Stimulated activated CD8-positive, alpha-beta memory T cell treated with anti-CD3 and anti-CD28 coated beads, Interleukin-4, amount 100 ng/mL, for 24 hours (primary cell): ENCODE data around the gene UCMA.

ENCODE experiments used
- DNase-seq: peaks from one replicate; pipeline ENCODE4 v3.0.0-alpha.2; 2020; ENCODE audit warnings: low read depth

Gene UCMA

DNA sequence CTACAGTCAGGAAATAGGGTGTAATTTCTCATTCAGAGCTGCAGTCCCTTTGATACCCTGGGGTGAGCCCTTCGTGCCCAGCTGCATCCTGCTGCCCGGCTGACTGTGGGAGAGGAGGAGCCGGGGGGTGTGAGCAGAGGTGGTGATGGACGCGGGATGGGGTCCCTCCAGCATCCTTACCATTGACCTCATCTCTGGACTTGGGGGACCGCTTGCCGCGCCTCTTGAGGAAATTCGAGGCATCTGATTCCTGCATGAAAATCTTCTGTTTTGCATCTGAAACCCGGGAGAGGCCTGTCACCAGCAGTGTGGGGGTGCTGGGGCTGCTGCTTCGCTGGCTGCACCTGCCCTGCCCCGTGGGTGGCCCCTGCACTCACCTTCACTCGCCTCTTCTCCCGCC, 816 bp downstream of the UCMA start:
- DNase-seq: no peak

- no peak for DNase-seq
Measured at GRCh38 chr10:13231808-13232207, 2.4 kb downstream of the UCMA start.

- no peak for DNase-seq
Measured at GRCh38 chr10:13231190-13231589, 3.0 kb downstream of the UCMA start.

DNA sequence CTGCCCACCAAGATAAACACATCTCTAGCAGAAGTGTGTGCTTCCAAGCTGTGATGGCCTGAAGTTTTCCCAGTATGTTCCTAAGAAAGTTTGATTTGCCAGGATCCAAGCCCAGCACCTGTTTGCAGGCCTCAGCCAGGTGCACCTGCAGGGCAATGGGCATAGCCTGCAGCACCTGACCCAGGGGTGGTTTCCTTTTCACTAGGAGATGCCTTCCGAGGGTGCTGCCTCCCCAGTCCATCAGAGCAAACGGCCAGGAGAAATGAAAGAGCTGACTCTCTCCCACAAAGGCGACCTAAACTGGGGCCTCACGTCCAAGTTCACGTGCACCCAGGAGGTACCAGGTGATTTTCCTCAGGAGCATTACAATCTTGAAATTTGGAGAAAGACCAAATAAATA, 7.1 kb downstream of the UCMA start:
- no peak for DNase-seq

- no peak for DNase-seq
Measured at GRCh38 chr10:13225601-13226000, 8.6 kb downstream of the UCMA start.

DNA sequence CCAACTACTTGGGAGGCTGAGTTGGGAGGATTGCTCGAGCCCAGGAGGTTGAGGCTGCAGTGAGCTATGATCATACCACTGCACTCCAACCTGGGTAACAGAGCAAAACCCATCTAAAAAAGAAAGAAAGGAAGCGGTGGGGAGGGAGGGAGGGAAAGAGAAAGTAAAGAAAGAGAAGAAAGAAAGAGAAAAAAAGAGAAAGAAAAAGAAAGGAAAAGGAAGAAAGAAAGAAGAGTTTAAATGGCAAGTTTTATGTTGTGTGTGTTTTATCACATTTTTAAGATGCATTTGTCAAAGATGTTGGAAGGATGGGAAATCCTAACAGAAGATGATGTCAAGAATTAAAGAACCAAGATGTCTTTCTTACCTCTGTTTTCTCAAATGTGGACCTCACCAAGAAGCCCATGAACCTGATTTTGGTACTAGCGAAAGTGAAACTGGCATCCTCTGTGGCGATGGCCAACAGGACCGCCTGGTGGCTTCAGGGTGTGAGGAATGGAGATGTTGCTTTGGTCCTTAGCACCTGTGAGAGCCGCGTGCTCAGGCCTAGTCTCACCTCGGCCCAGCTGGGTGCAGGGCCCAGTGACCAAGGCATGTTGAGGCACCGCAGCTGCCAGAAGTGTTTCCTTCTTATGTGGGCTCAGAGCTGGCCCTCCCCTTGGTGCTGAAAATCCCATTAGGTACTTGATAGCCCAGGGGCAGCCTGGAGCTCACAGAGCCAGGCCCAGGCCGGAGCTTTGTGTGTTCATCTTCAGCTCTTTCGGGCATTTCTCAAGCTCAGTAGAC, 9.8 kb downstream of the UCMA start:
- DNase-seq: no peak

GRCh38 chr10:13223241-13223640, 10.9 kb downstream of the UCMA start:
- no peak for DNase-seq

DNA sequence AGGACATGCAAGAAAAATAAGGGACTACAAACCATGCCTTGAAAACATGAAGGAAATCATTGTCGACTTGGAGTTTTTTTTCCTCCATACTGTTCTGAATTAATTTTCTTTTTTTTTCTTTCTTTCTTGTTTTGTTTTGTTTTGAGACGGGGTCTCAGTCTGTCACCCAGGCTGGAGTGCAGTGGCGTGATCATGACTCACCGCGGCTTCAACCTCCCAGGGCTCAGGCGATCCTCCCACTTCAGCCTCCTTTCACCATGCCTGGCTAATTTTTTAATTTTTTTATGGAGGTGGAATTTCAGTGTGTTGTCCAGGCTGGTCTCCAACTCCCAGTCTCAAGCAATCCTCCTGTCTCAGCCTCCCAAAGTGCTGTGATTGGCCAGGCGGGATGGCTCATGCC, 11.6 kb downstream of the UCMA start:
- no peak for DNase-seq

GRCh38 chr10:13222151-13222550, 12.0 kb downstream of the UCMA start:
- DNase-seq: no peak

GRCh38 chr10:13221572-13221971, 12.6 kb downstream of the UCMA start:
- no peak for DNase-seq

GRCh38 chr10:13219685-13220670, 14.2 kb downstream of the UCMA start:
- DNase-seq: no peak

GRCh38 chr10:13218878-13219277, 15.3 kb downstream of the UCMA start:
- DNase-seq: no peak

DNA sequence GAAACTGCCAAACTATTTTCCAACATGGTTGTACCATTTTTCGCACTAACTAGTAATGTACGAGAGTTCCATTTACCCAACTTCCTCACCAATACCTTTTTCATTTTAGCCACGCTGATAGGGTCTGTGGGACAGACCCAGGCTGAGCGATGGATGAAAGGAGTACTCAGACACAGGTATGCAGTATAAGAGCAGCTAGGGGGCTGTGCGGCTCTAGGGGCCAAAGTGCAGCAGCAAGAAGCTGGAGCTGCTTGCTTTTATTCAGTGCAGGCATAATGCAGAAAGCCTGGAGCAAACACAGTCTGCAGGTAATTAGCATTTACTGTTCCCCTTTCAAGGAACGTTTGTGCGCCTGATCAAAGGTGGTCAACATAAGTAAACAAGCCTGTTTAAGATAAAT, 21.0 kb downstream of the UCMA start:
- DNase-seq: no peak

GRCh38 chr10:13206546-13207443, 27.4 kb downstream of the UCMA start:
- no peak for DNase-seq

GRCh38 chr10:13206091-13206490, 28.1 kb downstream of the UCMA start:
- DNase-seq: no peak

- no peak for DNase-seq
Measured at GRCh38 chr10:13201132-13201531, 33.0 kb downstream of the UCMA start.

- no peak for DNase-seq
Measured at GRCh38 chr10:13195016-13195415, 39.2 kb downstream of the UCMA start.

DNA sequence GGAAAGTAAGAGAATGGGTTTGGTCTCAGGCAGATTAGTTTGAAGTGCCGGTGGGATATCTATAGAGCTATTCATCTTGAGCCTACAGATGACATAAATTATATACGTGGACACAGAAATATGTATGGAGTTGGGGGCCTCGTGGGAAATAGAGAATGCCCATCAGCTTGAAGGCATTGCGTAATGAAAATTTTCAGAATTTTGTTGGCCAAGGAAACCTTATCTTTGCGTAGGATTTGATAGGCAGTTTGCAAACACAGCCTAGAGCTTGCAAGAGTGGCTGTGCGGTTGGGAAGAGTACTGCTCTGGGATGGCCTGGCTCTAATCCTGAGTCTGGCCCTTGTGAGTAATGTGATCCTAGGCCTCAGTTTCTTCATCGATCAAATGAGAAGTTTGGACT, 40.5 kb downstream of the UCMA start:
- no peak for DNase-seq

GRCh38 chr10:13191362-13191761, 42.8 kb downstream of the UCMA start:
- DNase-seq: no peak

GRCh38 chr10:13190816-13191215, 43.4 kb downstream of the UCMA start:
- DNase-seq: no peak

- DNase-seq: no peak
Measured at GRCh38 chr10:13189961-13190360, 44.2 kb downstream of the UCMA start.

DNA sequence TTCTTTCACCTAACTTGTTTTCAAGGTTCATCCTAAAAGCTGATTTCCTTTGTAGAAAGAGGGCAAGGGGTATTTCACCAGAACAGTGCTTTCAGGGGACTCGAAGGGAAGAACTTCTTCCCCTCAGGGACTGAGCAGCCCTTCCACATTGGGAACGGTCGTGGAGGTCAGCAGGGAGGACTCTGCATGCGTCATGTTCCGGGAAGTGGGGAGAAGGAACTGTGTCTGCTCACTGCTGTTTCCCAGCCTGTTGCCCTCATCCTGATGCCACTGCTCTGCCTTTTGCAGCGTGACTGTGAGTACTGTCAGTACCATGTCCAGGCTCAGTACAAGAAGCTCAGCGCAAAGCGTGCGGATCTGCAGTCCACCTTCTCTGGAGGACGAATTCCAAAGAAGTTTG, 45.6 kb downstream of the UCMA start:
- no peak for DNase-seq
